Measurements from ENCODE around the gene TRMU. TPM values are rescaled to one million over a fixed set of nuclear protein-coding genes. Genes with fewer than 3 reads are reported as not detected.

TRMU gene
- total RNA-seq, 1 donor from 2014 or later: 39.0 TPM

DNA sequence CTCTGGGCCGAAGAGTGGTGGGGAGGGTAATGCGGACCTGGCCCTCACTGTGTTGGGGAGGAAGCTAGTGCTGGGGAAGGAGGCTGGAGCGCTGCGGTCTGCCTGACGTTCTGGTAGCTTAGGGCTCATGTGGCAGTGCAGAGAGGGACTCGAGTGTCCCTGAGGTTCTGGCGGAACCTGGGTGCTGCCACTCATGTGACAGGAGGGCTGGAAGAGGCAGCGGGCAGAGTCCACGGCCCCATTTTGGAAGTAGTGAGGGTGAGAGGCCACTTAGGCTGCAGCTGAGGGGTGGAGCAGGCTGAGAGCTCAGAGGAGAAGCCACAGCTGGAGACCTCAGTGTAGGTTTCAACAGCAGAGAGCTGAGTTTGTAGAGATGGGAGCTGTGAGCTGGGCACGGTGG lies 16.2 kb upstream of the TRMU start:
- no peak overlapping the region for H3K4me3 ChIP-seq (ENCODE audit: low read depth, low read length)
- TF ChIP-seq, protein P1, sequence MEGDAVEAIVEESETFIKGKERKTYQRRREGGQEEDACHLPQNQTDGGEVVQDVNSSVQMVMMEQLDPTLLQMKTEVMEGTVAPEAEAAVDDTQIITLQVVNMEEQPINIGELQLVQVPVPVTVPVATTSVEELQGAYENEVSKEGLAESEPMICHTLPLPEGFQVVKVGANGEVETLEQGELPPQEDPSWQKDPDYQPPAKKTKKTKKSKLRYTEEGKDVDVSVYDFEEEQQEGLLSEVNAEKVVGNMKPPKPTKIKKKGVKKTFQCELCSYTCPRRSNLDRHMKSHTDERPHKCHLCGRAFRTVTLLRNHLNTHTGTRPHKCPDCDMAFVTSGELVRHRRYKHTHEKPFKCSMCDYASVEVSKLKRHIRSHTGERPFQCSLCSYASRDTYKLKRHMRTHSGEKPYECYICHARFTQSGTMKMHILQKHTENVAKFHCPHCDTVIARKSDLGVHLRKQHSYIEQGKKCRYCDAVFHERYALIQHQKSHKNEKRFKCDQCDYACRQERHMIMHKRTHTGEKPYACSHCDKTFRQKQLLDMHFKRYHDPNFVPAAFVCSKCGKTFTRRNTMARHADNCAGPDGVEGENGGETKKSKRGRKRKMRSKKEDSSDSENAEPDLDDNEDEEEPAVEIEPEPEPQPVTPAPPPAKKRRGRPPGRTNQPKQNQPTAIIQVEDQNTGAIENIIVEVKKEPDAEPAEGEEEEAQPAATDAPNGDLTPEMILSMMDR (conservative IDR thresholded peaks at IDR 0.05; ENCODE audit: low read depth, low read length): no peak
- DNase-seq (ENCODE audit: low read depth): no peak

DNA sequence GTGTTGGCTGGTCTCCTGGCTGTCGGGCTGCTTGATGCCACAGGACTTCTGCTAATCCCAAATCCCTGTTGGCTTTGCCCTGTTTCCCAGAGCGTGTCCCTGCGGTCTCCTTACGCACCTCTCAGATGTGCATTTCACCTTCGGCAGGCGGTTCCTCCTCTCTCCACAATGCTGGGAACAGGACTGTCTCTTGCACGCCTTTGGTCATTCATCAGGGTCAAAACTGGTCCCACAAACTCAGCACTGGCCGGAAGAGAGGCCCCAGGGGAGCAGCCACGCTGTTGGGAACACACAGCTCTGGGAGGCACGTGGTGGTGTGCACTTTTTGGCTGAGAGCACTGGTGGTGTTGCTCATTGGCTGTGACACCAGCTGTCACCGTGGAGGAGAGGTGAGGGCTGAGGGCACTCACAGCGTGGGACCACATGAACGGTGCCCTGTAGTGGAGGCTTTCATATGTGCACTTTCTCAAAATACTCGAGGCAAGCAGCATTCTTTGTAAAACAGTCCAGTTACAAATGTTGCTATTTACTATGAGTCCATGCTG lies 15.3 kb upstream of the TRMU start:
- H3K4me3 ChIP-seq (ENCODE audit: low read depth, low read length): no peak overlapping the region
- no peak for DNase-seq (ENCODE audit: low read depth)
- TF ChIP-seq, protein P1 (conservative IDR thresholded peaks at IDR 0.05; ENCODE audit: low read depth, low read length): no peak

DNA sequence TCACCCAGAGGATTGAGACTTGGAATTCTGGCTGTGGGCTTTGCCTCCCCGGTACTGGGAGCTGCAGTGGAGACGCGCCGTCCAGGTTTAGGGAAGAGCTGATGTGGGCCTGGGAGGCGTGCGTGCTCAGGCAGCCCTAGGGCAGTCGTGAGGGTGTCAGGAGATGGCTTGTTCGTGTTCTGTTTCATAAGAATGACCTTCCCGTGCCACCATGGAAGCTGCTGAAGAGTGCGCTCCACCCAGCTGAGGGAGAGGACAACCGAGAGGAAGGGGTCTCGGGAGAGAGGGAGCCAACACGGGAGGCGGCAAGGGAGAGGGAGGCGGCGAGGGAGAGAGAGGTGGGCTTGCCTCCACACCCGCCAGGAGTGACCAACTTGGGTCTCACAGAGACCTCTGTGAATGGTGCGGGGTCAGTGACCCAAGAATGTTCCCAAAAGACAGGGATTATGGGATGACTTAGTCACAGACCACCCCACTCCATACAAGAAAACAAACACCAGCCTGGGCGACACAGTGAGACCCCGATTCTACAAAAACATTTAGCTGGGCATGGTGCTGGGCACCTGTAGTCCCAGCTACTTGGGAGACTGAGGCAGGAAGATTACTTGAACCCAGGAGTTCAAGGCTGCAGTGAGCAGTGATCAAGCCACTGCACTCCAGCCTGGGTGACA lies 14.7 kb upstream of the TRMU start:
- no peak for DNase-seq (ENCODE audit: low read depth)
- TF ChIP-seq, protein P1 (conservative IDR thresholded peaks at IDR 0.05; ENCODE audit: low read depth, low read length): no peak
- no peak overlapping the region for H3K4me3 ChIP-seq (ENCODE audit: low read depth, low read length)

DNA sequence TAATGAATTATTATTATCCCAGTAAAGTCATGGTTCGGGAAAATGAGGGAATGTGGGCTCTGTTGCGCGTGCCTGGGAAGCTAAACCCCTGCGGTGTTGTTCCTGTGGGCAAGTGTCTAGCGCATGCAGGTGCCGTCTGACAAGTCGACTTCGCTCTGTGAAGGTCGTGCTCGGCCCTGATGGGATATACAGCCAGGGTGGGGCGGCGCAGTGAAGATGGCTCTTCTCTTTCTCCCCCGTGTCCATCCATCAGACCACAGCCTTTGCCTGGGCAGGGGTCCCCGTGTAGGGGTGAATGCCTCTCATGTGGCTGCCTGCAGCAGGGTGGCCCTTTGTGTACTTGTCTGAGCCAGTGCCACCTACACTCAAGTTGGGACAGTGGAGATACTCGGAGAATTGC lies 12.8 kb upstream of the TRMU start:
- no peak overlapping the region for H3K4me3 ChIP-seq (ENCODE audit: low read depth, low read length)
- TF ChIP-seq, protein P1 (conservative IDR thresholded peaks at IDR 0.05; ENCODE audit: low read depth, low read length): no peak
- DNase-seq (ENCODE audit: low read depth): no peak

DNA sequence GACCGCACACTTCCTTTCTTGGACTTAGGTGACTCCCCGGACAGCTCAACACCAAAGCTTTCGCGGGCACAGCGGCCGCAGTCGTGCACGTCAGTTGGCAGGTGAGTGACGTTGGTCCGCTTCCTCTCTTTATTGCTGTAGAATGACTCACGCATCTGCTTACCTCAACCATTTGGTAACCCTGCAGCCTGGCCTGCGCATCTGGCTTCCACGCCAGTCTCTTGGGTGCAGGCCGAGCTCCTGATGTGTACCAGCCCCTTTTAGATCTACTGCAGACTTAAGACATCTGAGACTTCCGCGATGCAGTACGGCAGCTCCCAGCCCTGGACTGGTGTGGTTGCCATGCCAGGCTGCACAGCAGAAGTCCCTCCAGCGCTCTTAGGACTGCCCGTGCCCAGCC lies 12.4 kb upstream of the TRMU start:
- TF ChIP-seq, protein P1 (conservative IDR thresholded peaks at IDR 0.05; ENCODE audit: low read depth, low read length): no peak
- no peak overlapping the region for H3K4me3 ChIP-seq (ENCODE audit: low read depth, low read length)
- DNase-seq (ENCODE audit: low read depth): no peak

DNA sequence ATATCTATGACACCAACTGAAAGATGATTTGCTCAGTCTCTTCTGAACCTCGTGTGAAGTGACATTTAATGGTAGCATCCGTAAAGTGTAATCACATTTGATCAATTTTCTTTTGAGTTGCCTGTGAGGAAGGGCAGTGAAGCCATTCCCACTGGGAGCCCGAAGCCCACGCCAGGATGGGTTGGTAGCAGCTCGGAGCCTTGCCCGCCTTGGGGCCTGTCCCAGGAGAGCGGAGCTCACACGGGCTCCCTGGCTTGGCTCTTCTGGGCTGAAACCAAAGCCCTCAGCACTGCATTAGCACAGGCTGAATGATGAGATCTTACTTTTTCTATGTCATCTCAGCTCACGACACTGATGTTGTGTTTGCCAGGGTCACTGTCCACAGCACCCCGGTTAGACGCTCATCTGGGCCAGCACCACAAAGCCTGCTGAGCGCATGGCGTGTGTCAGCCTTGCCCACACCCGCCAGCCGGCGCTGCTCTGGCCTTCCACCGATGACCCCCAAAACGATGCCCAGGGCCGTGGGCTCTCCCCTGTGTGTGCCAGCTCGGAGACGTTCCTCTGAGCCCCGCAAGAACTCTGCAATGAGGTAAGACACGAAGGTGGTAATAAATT lies 9.3 kb upstream of the TRMU start:
- TF ChIP-seq, protein P1 (conservative IDR thresholded peaks at IDR 0.05; ENCODE audit: low read depth, low read length): no peak
- DNase-seq (ENCODE audit: low read depth): no peak
- no peak overlapping the region for H3K4me3 ChIP-seq (ENCODE audit: low read depth, low read length)

Measured in epithelial cell of proximal tubule (primary cell).